SK-N-SH (cell line): ENCODE results near the gene TBC1D19. TPM values are rescaled to one million over a fixed set of nuclear protein-coding genes. Genes with fewer than 3 reads are reported as not detected.

Experiments
- CTCF ChIA-PET: fragments of 300-600, 350-600 bp; formaldehyde crosslinking; extraction: SDS; loops from one replicate; lab custom pipeline; 2021; lab: Yijun Ruan, JAX
- POLR2A ChIA-PET: fragments of 350-600 bp; sonication (Branson Sonifier 250); formaldehyde crosslinking; extraction: SDS; loops from one replicate; lab custom pipeline; 2020; ENCODE audit warnings: antibody characterized with exemption, inconsistent platforms; lab: Yijun Ruan, JAX
- DNase-seq: peaks from one replicate; pipeline ENCODE4 v3.0.0; 2012
- H2AFZ ChIP-seq: fragments of 200-600 bp; sonication (generic); 2 replicates; pipeline ENCODE4 v1.8.1; 2016; ENCODE audit warnings: antibody characterized with exemption, mild to moderate bottlenecking, low read depth
- H3F3A ChIP-seq: fragments of 200-600 bp; sonication (generic); replicated peaks from 2 replicates; pipeline ENCODE3; 2016; ENCODE audit warnings: antibody characterized with exemption, mild to moderate bottlenecking; ENCODE audit not compliant: insufficient read depth
- H3K27ac ChIP-seq, 2 experiments: fragments of 200-500 bp in 1 of 2; fragments of 200-600 bp in 1 of 2; sonication (Bioruptor generic) in 1 of 2; sonication (generic), shearing (Covaris generic) in 1 of 2; 2 replicates each; pipeline versions ENCODE4 v1.5.1 to v1.6.1; 2014 to 2016; ENCODE audit warnings: low read depth in 2 of 2, inconsistent platforms in 1 of 2, low read length in 1 of 2, mild to moderate bottlenecking in 1 of 2, mixed read lengths in 1 of 2
- H3K27me3 ChIP-seq: fragments of 200-600 bp; sonication (generic), shearing (Covaris generic); 2 replicates; pipeline ENCODE4 v1.6.1; 2016; ENCODE audit warnings: mixed run types; ENCODE audit not compliant: insufficient read depth
- H3K36me3 ChIP-seq, 2 experiments: fragments of 200-500 bp in 1 of 2; fragments of 200-600 bp in 1 of 2; sonication (Bioruptor generic) in 1 of 2; sonication (generic) in 1 of 2; replicated peaks in 1 of 2; 2 replicates each; pipeline versions ENCODE3 to v1.5.1; 2014 to 2016; ENCODE audit warnings: low read length in 1 of 2, mild to moderate bottlenecking in 1 of 2; ENCODE audit not compliant: insufficient read depth in 2 of 2, control insufficient read depth in 1 of 2
- H3K4me1 ChIP-seq, 2 experiments: fragments of 200-500 bp in 1 of 2; fragments of 200-600 bp in 1 of 2; sonication (Bioruptor generic) in 1 of 2; sonication (generic), shearing (Covaris generic) in 1 of 2; 2 replicates each; pipeline versions ENCODE4 v1.5.1 to v1.6.1; 2014 to 2016; ENCODE audit warnings: low read depth in 1 of 2, low read length in 1 of 2, mixed run types in 1 of 2; ENCODE audit not compliant: insufficient read depth in 2 of 2, control insufficient read depth in 1 of 2
- H3K4me2 ChIP-seq: fragments of 200-600 bp; sonication (generic), shearing (Covaris generic); 2 replicates; pipeline ENCODE4 v1.6.1; 2017; ENCODE audit warnings: mixed run types
- H3K4me3 ChIP-seq, 2 experiments: fragments of 200-500 bp in 1 of 2; fragments of 200-600 bp in 1 of 2; sonication (Bioruptor generic) in 1 of 2; sonication (generic), shearing (Covaris generic) in 1 of 2; 2 replicates each; pipeline versions ENCODE4 v1.5.1 to v1.8.1; 2014 to 2016; ENCODE audit warnings: low read depth in 2 of 2, inconsistent platforms in 1 of 2, low read length in 1 of 2, mild to moderate bottlenecking in 1 of 2, mixed read lengths in 1 of 2, moderate library complexity in 1 of 2
- H3K79me2 ChIP-seq: fragments of 200-600 bp; sonication (generic); 2 replicates; pipeline ENCODE4 v1.8.1; 2017; ENCODE audit warnings: mild to moderate bottlenecking; ENCODE audit not compliant: insufficient read depth
- H3K9ac ChIP-seq: fragments of 200-600 bp; sonication (generic); 2 replicates; pipeline ENCODE4 v1.6.1; 2017; ENCODE audit warnings: mixed run types
- H3K9me2 ChIP-seq: fragments of 200-600 bp; sonication (generic); 2 replicates; pipeline ENCODE4 v1.6.1; 2017; ENCODE audit warnings: mixed run types
- H3K9me3 ChIP-seq: fragments of 200-600 bp; sonication (generic); 2 replicates; pipeline ENCODE4 v1.6.1; 2017; ENCODE audit warnings: mixed run types, mild to moderate bottlenecking, moderate library complexity
- H4K20me1 ChIP-seq: fragments of 200-600 bp; sonication (generic); 2 replicates; pipeline ENCODE4 v1.6.1; 2017; ENCODE audit warnings: mild to moderate bottlenecking, mixed run types; ENCODE audit not compliant: insufficient read depth
- CHD2 ChIP-seq: fragments of 150-350 bp; IDR thresholded peaks from 2 replicates; pipeline ENCODE4 v1.6.1; 2018; ENCODE audit warnings: low read length; ENCODE audit not compliant: partially characterized antibody
- ELF1 ChIP-seq: IDR thresholded peaks from 2 replicates; pipeline ENCODE4 v1.4.0; 2012
- EZH2phosphoT487 ChIP-seq: fragments of 200-600 bp; sonication (generic); IDR thresholded peaks from 2 replicates; pipeline ENCODE4 v1.6.1; 2017; ENCODE audit warnings: low read depth, mixed run types, mild to moderate bottlenecking, antibody characterized with exemption, moderate library complexity, borderline replicate concordance
- FOXJ3 ChIP-seq: sonication (generic); formaldehyde crosslinking; IDR thresholded peaks from 2 replicates; pipeline ENCODE4 v1.5.1; 2020; ENCODE audit warnings: mild to moderate bottlenecking, missing genetic modification reagents
- GATA2 ChIP-seq: sonication (generic); formaldehyde crosslinking; IDR thresholded peaks from 2 replicates; pipeline ENCODE4 v1.5.0; 2020; ENCODE audit warnings: mild to moderate bottlenecking, missing genetic modification reagents
- JUND ChIP-seq: IDR thresholded peaks from 2 replicates; pipeline ENCODE4 v1.4.0; 2012
- NFIC ChIP-seq: IDR thresholded peaks from 2 replicates; pipeline ENCODE4 v1.4.0; 2012; ENCODE audit warnings: borderline replicate concordance
- RAD21 ChIP-seq: IDR thresholded peaks from 2 replicates; pipeline ENCODE4 v1.6.1; 2012; ENCODE audit warnings: mild to moderate bottlenecking, low read length
- RCOR1 ChIP-seq: fragments of 150-350 bp; IDR thresholded peaks from 2 replicates; pipeline ENCODE4 v1.6.1; 2017; ENCODE audit warnings: antibody characterized with exemption, low read length
- RXRA ChIP-seq: IDR thresholded peaks from 2 replicates; pipeline ENCODE4 v1.4.0; 2012; ENCODE audit warnings: low read depth, mild to moderate bottlenecking, borderline replicate concordance
- SIN3A ChIP-seq: IDR thresholded peaks from 2 replicates; pipeline ENCODE4 v1.6.1; 2012; ENCODE audit warnings: low read depth, mild to moderate bottlenecking, low read length, moderate library complexity, borderline replicate concordance
- SMC3 ChIP-seq: IDR thresholded peaks from 2 replicates; pipeline ENCODE4 v1.6.1; 2012; ENCODE audit warnings: low read depth, low read length, improper control_type of control experiment
- TAF1 ChIP-seq: IDR thresholded peaks from 2 replicates; pipeline ENCODE4 v1.6.1; 2012; ENCODE audit warnings: low read depth, mild to moderate bottlenecking, low read length, moderate library complexity, borderline replicate concordance
- TCF12 ChIP-seq: IDR thresholded peaks from 2 replicates; pipeline ENCODE4 v1.4.0; 2012
- WGBS: methylation state at CpG from one replicate; pipeline ENCODE4 v1.1.6; 2017; ENCODE audit warnings: low lambda C conversion rate; 5-methylcytosine and 5-hydroxymethylcytosine counted together
- polyA plus RNA-seq, 3 experiments: library from polyadenylated mRNA; depleted of rRNA; stranded (reverse); fragments of >200 nt; gene quantifications; 2 replicates each; pipeline ENCODE4 v1.2.3, GENCODE V29; 2012
- TF ChIP-seq, protein P1 (sequence below): IDR thresholded peaks from 2 replicates; pipeline ENCODE4 v1.4.0; 2012; ENCODE audit warnings: low read depth
- TF ChIP-seq, protein P2 (sequence below): fragments of 200-600 bp; sonication (generic); IDR thresholded peaks from 2 replicates; pipeline ENCODE4 v1.6.1; 2017; ENCODE audit warnings: antibody characterized with exemption, mild to moderate bottlenecking, moderate library complexity
- TF ChIP-seq, protein P3 (sequence below): fragments of 150-350 bp; IDR thresholded peaks from 2 replicates; pipeline ENCODE4 v1.6.1; 2017; ENCODE audit warnings: antibody characterized with exemption, low read length, low read depth, borderline replicate concordance

Gene TBC1D19
- polyA plus RNA-seq, 1 of the 3 experiments (the other 2 are of a cell fraction) = 4.2 TPM

DNA sequence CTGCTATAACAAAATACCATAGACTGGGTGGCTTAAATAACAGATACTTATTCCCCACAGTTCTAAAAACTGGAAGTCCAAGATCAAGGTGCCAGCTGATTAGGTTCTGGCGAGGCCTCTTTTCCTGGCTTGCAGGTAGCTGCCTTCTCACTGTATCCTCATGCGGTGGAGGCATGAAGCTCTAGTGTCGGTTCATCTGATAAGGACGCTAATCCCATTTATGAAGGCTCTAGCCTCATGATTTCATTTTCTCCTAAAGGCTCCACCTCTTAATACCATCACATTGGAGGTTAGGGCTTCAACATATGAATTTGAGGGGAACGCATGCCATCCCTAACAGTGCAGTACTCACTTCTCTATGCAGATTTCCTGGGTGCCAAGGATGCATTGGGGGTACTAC, 218.9 kb downstream of the TBC1D19 start:
- Histone ChIP-seq H3K9me3 (no peaks in the 10 kb centered on the region), H3K9me2 (no peaks in the 10 kb centered on the region), H3K36me3 (no peaks in the 10 kb centered on the region), H3K4me1 (peaks cover 11 to 12% of the 10 kb centered on the region in 2 experiments; a peak in 2 of 4 replicates), H3K79me2 (no peaks in the 10 kb centered on the region), H3K4me2 (no peak overlapping the region), H3K27ac (peak overlapping the region in 1 of 2 experiments; percentile 64; a peak in 1 of 4 replicates), H4K20me1 (no peaks in the 10 kb centered on the region), H3K27me3 (no peaks in the 10 kb centered on the region), H3F3A (no peaks in the 10 kb centered on the region), H3K9ac (no peak overlapping the region), H2AFZ (no peak overlapping the region), H3K4me3 (no peak overlapping the region)
- WGBS = 76% methylated on average over 4 of the region's 5 CpGs
- peak; percentile 58 for TF ChIP-seq GATA2 (CRISPR knock-in tag)
- TF ChIP-seq, protein P1, sequence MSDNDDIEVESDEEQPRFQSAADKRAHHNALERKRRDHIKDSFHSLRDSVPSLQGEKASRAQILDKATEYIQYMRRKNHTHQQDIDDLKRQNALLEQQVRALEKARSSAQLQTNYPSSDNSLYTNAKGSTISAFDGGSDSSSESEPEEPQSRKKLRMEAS = no peak
- CTCF ChIA-PET = interaction anchor here (1.0 kb wide), 1 partner anchor 219 kb away, joined by 3 read pairs; the partner anchor contains the start of gene TBC1D19
- no peak for DNase-seq
- POLR2A ChIA-PET = no interaction called here

DNA sequence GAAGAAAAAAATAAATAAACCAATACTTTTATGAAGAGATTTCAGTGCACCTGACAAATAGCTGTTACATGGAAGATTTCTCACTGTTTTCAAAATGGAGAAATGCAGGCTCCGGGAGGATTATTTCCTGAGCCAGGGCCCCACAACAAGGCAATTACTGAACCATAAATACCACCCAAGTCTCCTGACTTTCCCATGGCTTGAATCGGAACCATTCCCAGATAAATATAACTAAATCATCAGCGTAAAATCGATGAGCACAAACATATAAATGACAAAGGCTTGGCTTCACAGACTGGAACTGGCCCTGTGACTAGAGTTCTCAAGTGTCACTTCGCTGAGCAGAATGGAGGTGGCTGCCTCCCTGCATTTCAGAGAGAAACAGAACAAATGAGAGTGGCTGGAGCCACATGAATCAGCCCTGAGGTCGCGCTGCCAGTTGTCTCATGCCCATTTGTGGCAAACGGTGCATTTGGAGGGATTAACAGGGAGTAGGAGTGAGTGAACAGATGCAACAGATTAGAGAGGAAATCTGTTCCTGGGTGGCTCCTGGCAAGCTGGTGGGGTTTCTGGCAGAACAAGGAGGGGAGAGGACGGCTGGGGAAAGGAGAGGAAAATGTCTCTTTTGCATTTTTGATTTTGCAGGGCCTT, 219.5 kb downstream of the TBC1D19 start:
- POLR2A ChIA-PET = interaction anchor here (0.6 kb wide), 1 partner anchor 57 kb away, joined by 4 read pairs; the partner anchor contains the start of gene STIM2
- H2AFZ ChIP-seq = no peak overlapping the region

DNA sequence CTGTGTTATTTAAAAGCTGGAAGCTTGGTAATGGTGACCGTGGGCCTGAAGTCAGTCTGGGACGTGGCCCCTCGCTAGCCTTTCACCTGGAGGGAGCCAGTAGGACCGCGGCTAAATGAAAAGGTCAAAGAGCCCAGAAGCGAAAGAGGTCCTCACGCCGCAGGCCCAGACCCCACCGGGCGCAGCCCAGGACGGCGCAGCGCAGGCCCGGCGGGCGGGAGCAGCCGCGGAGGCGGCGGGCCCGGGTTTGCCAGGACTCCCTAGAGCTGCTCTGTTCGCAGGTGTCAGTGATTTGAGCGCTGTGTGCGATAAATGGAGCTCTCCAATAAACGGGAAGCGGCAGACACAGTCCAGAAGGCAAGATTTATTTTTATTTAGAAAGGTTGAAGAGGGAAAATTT, 220.6 kb downstream of the TBC1D19 start:
- Histone ChIP-seq H3K4me2 (no peak overlapping the region), H3F3A (no peaks in the 10 kb centered on the region), H3K27me3 (no peaks in the 10 kb centered on the region), H3K4me1 (peaks cover 11 to 12% of the 10 kb centered on the region in 2 experiments; a peak in 2 of 4 replicates), H3K36me3 (no peaks in the 10 kb centered on the region), H3K4me3 (no peak overlapping the region), H2AFZ (no peak overlapping the region), H3K9ac (no peak overlapping the region), H4K20me1 (no peaks in the 10 kb centered on the region), H3K9me3 (no peaks in the 10 kb centered on the region), H3K79me2 (no peaks in the 10 kb centered on the region), H3K27ac (no peak overlapping the region), H3K9me2 (no peaks in the 10 kb centered on the region)
- TF ChIP-seq SMC3 (no peak), RCOR1 (no peak), JUND (no peak), RAD21 (no peak), GATA2 (CRISPR knock-in tag) (no peak), CHD2 (no peak), NFIC (no peak), FOXJ3 (no peak), ELF1 (no peak), SIN3A (no peak), RXRA (no peak), TCF12 (no peak), TAF1 (no peak)
- TF ChIP-seq, protein P2, sequence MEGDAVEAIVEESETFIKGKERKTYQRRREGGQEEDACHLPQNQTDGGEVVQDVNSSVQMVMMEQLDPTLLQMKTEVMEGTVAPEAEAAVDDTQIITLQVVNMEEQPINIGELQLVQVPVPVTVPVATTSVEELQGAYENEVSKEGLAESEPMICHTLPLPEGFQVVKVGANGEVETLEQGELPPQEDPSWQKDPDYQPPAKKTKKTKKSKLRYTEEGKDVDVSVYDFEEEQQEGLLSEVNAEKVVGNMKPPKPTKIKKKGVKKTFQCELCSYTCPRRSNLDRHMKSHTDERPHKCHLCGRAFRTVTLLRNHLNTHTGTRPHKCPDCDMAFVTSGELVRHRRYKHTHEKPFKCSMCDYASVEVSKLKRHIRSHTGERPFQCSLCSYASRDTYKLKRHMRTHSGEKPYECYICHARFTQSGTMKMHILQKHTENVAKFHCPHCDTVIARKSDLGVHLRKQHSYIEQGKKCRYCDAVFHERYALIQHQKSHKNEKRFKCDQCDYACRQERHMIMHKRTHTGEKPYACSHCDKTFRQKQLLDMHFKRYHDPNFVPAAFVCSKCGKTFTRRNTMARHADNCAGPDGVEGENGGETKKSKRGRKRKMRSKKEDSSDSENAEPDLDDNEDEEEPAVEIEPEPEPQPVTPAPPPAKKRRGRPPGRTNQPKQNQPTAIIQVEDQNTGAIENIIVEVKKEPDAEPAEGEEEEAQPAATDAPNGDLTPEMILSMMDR = no peak
- TF ChIP-seq, protein P1 = no peak
- TF ChIP-seq, protein P3, sequence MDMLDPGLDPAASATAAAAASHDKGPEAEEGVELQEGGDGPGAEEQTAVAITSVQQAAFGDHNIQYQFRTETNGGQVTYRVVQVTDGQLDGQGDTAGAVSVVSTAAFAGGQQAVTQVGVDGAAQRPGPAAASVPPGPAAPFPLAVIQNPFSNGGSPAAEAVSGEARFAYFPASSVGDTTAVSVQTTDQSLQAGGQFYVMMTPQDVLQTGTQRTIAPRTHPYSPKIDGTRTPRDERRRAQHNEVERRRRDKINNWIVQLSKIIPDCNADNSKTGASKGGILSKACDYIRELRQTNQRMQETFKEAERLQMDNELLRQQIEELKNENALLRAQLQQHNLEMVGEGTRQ = no peak
- CTCF ChIA-PET = no interaction called here
- POLR2A ChIA-PET = no interaction called here
- DNase-seq = no peak
- 96% methylated on average over 22 of the region's 26 CpGs for WGBS

More for the DNA sequence above, 219.5 kb downstream of the TBC1D19 start:
- no peak overlapping the region for H3K9ac ChIP-seq
- CTCF ChIA-PET = interaction anchor here (0.7 to 1.0 kb wide), 2 partner anchors 9 to 219 kb away, joined by 3 read pairs; partner anchors contain the start of gene TBC1D19
- H3K27me3 ChIP-seq = no peaks in the 10 kb centered on the region
- no peaks in the 10 kb centered on the region for H3K36me3 ChIP-seq
- peak; percentile 73 for DNase-seq
- peaks cover 11 to 12% of the 10 kb centered on the region in 2 experiments; a peak in 2 of 4 replicates for H3K4me1 ChIP-seq
- peak overlapping the region in 1 of 2 experiments; percentile 64; a peak in 2 of 4 replicates for H3K27ac ChIP-seq
- H3K79me2 ChIP-seq = no peaks in the 10 kb centered on the region
- WGBS = 50% methylated on average over 9 of the region's 9 CpGs
- TF ChIP-seq EZH2phosphoT487 (no peak), GATA2 (CRISPR knock-in tag) (peak; percentile 80), JUND (no peak), RCOR1 (peak; percentile 12; the same call in 1 of the 2 replicates), RAD21 (no peak), SMC3 (no peak), NFIC (no peak)
- H3K9me2 ChIP-seq = no peaks in the 10 kb centered on the region
- no peaks in the 10 kb centered on the region for H4K20me1 ChIP-seq
- no peaks in the 10 kb centered on the region for H3F3A ChIP-seq
- H3K4me2 ChIP-seq = no peak overlapping the region
- no peak overlapping the region for H3K4me3 ChIP-seq
- no peaks in the 10 kb centered on the region for H3K9me3 ChIP-seq
